Measurements from ENCODE around the gene PEX1.
"Not testable (repeated sequence)": the region's sequence is repeated elsewhere in the genome, so short reads cannot be mapped to it uniquely, and the experiment has no call there.

The PEX1 gene

DNA sequence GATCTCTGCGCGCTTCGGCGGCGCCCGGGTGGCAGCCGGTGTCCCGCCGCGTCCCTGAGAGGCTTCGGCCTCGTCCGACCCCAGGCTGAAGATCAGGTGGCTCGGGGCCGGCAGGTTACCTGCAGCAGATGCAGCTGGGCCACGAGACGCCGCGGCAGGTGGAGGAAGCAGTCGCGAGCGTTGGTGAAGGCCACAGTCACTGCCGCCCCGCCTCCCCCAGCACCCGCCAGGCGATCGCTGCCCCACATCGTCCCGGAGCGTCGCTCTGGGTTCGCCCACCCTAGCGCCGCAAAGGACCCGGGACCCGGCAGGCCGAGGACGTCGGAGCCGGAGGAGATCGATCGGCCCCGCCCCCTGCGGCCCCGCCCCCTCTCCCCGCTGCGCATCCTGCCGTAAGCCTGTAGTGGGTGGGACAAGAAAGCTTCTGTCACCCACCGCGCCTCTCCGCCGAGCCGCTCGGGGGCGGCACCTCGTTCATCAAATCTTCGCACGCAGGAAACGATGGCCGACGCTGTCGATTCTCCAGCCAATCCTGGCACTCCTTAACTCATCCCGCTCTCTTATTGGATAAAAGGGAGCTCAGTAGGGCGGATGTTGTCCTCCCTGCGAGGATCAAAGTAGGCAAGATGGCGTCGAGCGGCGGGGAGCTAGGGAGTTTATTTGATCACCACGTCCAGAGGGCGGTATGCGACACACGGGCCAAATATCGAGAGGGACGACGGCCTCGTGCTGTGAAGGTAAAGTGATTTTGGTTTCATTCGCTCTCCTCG lies at the start of gene PEX1, which contains the start of gene RBM48:
Gene PEX1, minus strand, starts transcription at position 333 of the 770 bp plus-strand sequence. Its CDS starts 85 bp downstream, at position 248.
Gene RBM48, plus strand, starts transcription at position 608 of the 770 bp plus-strand sequence. Its CDS starts 19 bp downstream, at position 627.
- peak; percentile 99 for DNase-seq

DNA sequence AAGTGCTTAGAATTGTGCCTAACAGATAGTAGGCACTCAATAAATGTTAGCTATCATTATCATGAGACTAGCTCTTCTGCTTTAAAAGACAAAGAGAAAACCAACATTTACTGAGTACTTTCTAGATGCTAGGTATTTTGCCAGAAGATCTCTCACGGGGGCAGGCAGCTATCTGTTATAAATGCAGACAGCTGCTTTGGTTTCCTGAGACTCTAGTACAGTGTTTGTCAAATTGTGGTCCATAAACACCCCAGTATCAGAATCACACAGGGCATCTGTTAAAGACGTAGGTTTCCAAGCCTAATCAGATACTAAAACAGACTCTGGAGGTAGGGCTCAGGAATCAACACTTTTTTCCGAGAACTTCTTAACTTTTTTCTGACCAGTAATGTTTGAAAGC lies 48.0 kb upstream of the PEX1 start:
- no peak for DNase-seq

DNA sequence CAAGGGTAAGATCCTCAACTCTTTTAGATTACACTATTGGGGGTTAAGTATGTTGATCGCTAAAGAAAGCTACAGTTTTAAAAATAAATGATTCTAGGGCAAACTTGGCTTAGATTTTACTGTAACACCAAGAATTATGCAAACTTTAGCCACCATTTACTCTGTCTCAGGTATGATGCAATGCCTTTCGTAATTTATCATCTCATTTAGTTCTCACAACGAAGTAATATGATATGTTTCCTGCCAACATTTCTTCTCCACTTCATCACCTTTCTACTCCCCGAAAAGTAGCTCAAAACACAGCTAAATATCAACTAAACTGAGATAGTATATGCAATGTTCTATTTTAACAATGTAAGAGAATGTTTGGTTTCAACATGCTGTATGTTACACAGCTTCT lies 40.8 kb upstream of the PEX1 start:
- no peak for DNase-seq

DNA sequence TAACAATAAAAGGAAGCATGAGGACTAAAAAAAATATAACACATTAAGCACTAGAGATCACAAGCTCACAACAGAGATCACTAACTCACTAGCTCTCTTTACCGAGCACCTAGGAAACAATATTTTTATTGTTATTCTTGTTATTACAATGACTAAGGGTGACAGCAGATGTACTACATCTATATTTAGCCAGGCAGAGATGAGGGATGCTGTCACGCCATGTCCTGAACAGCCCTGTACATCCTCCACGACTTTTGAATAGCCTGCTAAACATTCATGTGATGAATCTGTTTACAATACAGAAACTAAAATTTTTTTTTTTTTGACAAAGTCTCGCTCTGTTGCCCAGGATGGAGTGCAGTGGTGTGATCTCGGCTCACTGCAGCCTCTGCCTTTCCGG lies 39.1 kb upstream of the PEX1 start:
- DNase-seq = no peak

DNA sequence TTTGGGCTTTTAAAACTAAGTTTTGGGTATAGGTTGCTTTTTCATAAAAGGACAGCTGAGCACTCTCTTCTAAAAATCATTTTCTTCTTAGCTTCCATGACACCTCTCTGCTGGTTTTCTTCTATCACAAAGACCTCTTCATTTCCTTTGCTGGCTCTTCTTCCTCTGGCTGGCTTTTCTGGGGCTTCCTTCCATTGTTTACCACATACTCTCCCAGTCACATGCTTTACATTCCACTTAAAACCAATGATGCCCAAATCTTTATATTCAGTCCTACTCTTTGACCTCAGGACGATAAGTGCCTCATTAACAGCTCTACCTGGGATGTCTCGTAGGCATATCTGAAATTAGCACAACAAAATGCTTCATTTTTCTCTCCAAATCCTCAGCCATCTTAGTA lies 35.0 kb upstream of the PEX1 start:
- DNase-seq = no peak

DNA sequence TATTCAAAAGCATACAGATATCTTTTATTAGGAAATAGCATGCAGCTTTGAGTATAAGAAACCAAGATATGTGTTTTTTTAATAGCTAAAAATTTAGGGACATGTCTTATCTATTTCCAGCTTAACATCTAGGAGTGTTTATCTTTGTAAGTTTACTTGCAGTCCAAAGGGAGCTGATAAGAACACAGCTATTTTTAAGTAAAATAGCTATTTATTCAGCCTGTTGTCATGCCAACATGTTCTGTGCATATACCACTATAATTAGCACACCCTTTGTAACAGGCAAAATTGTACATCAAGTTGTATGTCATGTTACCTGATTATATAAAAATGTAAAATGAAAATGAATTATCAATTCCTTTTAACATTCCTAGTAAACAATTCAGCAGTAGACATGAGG lies 32.3 kb upstream of the PEX1 start:
- no peak for DNase-seq

DNA sequence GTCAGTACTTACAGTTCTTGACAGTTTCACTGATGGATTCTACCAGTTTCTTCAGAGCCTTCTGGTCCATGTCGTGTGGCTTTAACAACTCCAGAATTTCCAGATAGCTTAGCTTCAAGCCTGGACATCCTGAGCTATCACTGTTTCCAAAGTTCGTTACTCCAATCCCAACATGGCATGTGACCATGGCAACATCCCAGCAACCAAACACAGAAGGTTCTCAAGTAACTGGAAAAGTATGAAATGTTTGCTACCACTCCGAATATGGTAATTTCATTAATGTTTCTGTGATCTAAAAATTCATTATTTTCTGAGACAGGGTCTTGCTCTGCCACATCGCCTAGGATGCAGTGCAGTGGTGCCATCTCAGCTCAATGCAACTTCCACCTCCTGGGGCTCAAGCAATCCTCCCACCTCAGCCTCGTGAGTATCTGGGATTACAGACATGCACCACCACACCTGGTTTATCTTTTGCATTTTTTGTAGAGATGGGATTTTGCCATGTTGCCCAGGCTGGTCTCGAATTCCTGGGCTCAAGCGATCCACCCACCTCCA lies 29.6 kb upstream of the PEX1 start:
- no peak for DNase-seq

DNA sequence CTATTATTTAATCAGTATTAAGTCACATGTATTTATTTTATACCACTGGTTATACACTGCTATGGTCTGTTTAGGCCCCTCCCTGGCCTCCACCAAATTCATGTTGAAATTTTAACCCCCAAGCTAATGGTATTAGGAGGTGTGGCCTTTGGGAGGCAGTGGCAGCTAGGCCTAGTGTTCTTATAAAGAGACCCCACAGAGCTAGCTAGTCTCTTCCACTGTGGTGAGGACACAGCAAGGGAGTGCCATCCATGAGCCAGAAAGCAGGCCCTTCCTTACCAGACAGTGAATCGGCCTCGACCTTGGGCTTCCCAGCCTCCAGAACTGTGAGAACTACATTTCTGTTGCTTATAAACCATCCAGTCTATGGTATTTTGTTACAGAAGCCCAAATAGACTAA lies 28.9 kb upstream of the PEX1 start:
- no peak for DNase-seq

DNA sequence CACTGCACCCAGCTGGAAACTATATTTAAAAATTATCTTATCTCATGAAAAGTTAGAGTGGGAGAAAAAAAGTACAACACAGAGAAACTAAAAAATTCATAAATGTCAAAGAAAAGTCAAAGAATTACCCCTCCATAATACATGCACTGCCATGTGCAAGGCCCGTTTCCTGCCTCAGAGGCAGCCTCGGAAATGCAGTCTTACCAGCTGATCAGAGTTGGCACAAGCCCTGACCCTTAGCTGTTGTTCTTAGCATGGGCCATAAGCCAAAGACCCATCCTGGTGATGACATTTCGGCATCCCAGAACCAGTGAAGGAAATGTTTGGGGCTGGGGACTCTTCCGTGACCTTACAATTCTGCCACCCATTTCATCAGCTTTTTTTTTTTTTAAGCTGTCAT lies 21.9 kb upstream of the PEX1 start:
- DNase-seq = no peak

DNA sequence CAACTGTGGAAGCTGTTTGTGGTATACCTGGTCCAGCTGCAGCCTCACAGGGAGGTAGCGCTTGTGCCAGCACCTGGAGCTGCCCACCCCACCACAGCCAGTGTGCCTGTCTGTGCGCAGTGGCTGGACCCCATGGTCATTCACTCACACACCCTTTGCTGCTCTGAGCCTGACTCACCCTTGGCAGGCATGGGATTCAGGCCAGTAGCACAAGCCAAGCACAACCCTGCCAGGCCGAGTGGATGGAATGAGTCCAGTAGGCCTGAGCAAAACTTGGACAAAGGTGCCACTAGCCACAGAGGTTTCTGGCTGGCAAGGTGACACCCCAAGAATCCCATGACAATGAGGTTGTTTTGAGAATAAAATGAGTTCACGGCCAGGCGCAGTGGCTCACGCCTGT lies 19.3 kb upstream of the PEX1 start:
- DNase-seq = no peak

DNA sequence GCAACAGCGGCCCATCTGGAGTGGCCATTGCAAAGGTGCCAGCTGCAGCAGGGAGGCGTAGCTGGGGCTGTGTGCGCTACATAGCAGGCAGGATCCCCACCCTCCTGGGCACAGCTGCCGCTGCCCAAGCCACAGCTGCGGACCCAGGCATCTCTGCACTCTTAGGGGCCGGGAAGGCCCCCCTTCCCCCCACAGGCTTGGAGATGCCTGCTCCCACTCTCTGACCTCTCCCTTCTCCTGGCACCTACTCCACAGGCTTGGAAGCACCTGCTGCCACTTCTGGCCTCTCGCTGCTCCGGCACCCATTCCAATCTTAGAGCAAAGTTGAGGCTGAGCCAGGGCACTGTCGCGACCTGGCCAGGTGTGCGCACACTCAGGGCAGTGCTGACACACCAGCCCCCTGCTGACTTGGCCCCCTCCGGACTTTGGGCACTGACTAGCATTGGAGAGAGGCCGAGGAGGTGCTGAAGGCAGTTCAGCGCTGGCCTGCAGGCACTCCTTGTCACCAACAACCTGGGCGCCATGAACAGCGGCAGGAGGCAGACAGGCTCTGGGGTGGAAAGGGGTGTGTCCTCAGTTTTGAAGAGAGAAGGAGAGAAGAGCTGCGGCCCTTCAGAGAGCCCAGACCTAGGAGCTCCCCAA lies 18.7 kb upstream of the PEX1 start:
- no peak for DNase-seq

DNA sequence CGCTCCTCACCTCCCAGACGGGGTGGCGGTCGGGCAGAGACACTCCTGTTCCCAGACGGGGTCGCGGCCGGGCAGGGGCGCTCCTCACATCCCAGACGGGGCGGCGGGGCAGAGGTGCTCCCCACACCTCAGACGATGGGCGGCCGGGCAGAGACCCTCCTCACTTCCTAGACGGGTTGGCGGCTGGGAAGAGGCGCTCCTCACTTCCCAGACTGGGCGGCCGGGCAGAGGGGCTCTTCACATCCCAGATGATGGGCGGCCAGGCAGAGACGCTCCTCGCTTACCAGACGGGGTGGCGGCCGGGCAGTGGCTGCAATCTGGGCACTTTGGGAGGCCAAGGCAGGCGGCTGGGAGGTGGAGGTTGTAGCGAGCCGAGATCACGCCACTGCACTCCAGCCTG lies 16.8 kb upstream of the PEX1 start:
- not testable (repeated sequence) for DNase-seq

DNA sequence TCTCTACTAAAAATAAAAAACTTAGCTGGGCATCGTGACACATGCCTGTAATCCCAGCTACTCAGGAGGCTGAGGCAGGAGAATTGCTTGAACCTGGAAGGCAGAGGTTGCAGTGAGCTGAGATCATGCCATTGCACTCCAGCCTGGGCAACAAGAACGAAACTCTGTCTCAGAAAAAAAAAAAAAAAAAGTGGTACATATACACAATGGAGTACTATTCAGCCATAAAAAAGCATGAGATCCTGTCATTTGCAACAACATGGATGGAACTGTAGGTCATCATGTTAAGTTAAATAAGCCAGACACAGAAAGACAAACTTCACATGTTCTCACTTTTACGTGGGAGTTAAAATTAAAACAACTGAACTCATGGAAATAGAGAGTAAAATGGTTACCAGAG lies 15.2 kb upstream of the PEX1 start:
- DNase-seq = not testable (repeated sequence)

DNA sequence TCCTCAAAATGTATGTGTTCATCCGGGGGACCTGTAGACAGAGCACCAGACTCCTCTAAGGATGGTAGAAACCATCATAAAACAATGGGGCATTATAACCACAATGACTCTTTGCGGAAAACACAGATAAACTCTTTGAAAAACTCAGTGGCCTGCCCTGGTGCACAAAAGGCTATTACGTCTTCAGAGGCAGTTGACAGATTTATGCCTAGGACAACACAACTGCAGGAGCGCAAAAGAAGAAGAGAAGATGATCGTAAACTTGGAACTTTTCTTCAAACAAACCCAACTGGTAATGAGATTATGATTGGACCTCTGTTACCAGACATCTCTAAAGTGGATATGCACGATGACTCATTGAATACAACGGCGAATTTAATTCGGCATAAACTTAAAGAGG lies 6.3 kb upstream of the PEX1 start:
- no peak for DNase-seq

DNA sequence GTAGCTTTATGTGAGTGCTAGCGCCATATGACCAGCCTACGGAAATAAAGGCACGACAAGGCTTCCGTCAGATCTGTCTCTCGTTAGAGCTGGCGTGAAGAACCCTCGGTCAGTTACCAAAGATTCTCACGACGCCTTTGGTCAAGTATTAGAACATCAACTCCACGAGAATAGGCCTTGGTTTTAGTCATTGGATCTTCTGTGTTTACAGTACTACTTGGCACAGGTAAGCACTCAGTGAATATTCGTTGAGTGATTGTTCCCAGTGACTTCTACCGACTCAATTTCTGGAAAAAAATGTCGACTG lies 591 bp upstream of the PEX1 start:
- no peak for DNase-seq

DNA sequence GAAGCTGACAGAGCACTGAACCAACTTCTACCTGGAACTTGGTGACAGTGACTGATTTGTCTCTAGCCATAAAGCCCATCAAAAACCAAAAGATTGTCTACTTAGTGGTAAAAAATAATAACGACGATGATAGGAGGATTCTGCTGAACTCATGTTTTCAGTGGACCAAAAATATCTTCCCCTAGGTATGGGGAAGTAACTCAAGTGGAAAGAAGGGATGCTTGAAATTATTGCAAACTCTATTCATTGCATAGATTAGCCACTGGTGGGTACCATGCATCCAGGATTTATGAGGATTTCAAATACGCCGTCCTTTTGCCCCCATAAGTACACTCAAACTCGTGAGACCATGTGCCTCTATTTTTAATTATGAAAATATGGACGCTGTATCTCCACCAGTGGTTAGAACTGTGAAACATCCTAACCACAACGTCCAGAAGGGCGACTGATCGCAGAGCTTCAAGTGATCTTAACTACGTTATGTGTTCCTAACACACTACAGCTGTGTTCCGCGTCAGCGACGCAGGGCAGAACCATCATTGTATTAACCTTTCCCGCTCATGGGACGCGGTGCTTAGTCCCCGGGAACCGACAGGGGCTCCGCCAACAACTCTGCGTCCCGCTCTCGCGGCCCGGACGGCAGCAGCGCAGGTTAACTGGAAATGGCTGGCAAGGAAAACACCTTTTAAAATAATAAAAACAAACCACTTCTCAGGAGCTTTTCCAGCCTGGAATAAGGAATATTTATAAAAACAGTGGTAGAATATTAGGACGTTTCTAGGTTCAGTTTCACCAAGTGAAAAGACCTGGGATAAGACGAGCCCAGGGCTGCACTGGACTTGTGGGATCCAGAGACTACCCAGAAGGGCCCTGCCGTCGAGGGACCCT lies 776 bp downstream of the PEX1 start:
- DNase-seq = peak; percentile 17

DNA sequence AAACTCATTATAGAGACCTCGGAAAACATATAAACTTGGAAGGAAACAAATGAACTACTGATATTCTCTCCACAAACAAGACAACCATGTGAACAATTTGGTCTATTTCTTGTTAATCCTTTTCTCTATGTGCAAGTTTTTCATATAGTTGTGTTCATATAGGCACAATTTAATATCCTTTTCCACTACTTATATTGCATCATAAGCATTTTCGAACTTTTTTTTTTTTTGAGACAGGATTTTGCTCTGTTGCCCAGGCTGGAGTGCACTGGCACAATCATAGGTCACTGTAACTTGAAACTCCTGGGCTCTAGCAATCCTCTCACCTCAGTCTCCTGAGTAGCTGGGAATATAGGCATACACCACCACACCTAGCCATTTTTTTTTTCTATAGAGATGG lies 5.2 kb downstream of the PEX1 start:
- no peak for DNase-seq

DNA sequence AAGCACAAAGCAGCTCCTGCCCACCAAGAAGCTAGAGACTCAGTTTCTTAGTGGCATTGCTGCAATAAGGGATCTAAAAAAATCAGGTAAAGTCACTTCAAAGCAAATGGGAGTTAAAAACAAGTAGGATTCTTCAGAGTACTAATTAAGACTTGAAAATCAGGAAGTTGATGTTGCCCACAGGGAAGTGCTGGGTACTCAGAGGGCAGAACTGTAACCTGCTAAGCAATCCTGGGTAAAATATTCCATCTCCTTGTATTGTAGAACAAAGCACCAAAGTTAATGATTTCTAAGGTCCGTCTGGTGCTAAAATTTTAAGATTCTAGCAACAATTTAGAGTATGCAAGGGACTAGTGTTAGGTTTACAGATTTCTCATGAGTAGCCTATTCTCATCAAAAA lies 8.3 kb downstream of the PEX1 start:
- DNase-seq = no peak

DNA sequence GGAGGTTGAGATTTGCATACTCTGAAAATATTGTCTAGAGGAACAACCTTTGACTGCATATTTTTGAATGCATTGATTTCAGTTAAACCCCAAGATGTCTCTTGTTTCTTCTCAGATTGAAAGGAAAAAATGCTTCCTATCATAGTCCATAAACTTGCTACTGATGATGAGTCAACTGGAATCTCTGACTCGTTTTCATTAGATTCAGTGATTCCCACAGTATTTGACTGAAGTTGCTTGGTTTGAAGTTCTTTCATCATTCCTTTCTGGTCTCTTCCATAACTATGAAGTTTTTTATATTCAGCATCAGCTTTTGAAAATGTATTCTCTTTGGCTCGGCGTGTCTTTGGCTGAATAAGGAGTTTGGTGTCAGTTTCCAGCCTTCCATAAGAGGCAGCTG lies 10.7 kb downstream of the PEX1 start:
- no peak for DNase-seq

DNA sequence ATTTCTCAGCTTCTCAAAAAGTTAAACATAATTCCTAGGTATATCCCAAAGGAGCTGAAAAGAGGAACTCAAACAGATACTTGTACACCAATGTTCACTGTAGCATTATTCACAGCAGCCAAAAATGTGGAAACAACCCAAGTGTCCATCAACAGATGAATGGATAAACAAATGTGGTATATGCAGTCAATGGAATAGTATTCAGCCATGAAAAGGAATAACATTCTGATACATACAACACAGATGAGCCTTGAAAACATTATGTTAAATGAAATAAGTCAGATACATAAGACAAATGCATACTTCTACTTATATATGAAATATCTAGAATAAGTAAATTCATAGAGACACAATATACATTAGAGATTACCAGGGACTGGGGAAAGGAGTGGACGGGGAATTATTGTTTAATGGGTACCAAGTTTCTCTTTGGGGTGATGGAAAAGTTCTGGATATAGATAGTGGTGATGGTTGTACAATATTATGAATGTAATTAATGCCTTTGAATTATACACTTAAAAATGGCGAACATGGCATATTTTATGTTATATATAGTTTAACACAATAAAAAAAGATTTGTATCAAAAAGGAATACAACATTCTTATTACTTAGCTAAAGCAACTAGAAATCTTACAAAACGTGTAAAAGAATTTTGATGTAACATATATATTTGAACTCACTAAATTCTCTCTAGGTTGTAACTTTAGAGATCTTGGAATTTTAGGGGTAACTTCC lies 15.0 kb downstream of the PEX1 start:
- no peak for DNase-seq

DNA sequence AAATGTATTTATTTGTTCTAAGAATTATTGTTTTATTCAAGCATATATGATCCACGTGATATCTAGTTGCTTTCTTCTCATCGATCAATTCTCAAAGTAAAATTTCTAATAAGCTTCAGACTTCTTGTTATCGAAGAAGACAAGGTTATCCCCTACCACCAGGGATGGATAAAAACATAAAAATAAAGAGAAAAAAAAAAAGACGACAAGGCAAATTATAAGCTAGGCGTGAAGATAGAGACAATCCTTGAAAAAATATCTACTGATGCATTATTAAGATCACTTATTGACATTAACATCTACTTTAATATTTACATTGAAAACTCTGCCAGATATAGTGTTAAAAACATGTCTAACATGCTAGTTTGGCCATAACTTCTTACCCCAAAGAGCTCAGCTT lies 19.4 kb downstream of the PEX1 start:
- DNase-seq = no peak

DNA sequence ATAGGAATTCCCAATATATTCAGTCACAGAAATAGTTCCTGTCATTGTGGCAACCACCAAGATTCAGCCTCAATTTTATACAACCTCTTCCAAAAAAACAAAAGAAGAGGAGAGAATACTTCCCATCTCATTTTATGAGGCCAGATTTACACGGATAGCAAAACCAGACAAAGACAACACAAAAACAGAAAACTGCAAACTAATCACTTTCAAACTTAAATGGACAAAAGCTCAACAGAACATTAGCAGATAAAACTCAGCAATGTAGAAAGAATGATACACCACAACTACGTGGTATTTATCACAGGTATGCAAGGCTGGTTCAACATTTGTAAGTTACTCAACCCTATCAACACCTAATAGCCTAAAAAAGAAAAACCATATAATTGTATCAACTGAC lies 22.0 kb downstream of the PEX1 start:
- no peak for DNase-seq

DNA sequence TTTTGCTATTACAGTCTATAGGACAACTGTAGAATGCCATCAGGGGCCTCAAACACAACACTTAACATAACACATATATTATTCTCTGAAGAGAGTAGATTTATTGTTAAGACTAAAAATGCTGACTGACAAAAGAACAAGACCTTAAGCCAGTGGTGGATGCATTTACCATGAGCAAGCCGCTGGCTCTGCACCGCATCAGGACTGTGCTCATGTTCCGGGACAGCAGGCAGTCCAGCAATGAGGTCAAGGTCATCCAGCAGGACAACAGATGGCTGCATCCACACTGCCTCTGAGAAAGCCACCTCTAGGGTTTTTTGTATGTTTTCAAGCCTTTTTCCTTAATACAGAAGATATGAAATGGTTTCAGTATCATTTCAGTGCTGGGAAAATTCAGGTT lies 23.8 kb downstream of the PEX1 start:
- DNase-seq = no peak

Measured in amniotic stem cell (primary cell).